HS-27A (cell line): ENCODE results near the gene FHIP2A.
"Not testable (repeated sequence)": the region's sequence is repeated elsewhere in the genome, so short reads cannot be mapped to it uniquely, and the experiment has no call there.

ENCODE experiments used
- DNase-seq: peaks from one replicate; pipeline ENCODE4 v3.0.0-alpha.2; 2012; ENCODE audit warnings: low read depth, missing footprints

Gene FHIP2A

GRCh38 chr10:114815791-114816190 is 5.8 kb upstream of the FHIP2A start:
- DNase-seq: no peak

- DNase-seq: no peak
Observed at GRCh38 chr10:114816308-114816707, 5.3 kb upstream of the FHIP2A start.

- no peak for DNase-seq
Observed at GRCh38 chr10:114819322-114819721, 2.3 kb upstream of the FHIP2A start.

DNA sequence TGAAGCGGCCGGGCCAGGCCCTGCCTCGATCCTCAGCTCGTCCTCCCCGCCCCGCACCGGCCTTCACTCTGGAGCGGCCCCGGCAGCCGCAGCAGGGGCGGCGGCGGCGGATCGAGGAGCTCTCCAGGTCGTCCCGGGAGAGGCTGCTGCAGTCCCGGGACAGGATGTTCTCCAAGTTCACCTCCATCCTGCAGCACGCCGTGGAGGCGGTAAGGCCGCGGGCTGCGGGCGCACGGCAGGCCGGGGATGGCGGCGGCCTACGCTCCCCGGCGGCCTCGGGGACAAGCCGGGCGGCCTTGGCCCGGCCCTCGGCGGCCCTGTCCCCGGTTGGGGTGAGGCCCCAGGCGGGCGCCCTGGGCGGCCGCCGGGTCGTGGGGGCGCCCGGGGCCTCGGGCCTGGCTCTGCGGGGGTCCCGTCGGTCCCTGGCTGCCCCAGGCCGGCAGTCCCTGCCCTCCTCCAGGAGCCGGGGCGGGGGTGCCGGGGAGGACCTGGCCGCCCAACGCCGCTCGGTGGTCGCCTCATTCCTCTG is 399 bp downstream of the FHIP2A start:
- no peak for DNase-seq

GRCh38 chr10:114822444-114823076 is 980 bp downstream of the FHIP2A start:
- DNase-seq: peak; percentile 33

- DNase-seq: no peak
Observed at GRCh38 chr10:114823077-114823463, 1.5 kb downstream of the FHIP2A start.

GRCh38 chr10:114824391-114824790 is 2.8 kb downstream of the FHIP2A start:
- DNase-seq: no peak

DNA sequence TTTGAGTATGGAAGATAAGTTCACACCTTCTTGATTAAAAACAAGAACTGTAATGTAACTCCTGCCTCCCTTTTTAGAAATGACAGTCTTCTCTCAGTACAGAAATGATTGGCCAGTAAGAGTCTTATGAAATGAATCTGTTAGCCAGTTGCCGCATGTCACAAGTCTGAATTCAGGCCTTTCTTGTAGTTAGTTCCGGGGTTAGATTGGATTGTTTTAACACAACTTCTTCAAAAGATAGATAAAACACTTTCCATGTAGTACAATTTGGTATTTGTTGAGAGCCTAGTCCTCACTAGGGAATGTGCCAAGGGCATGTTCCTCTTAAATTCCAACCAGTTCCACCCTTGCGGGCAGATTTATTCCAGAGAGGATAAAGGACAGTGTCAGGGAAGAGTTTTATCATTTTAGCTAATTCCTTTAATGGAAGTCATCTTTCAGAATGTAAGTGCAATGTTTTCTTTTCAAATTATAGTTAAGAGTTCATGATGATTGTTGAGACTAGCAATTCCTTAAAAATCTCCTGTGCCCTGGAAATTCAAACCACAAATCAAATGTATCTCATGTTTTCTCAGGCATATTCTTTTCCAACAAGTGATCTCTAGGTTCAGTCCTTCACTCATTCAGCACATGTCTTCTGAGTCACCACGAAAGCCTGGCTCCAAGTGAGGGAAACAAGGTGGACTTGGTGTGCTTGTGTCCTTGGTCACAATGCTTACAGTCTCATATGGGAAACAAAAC is 4.1 kb downstream of the FHIP2A start:
- peak; percentile 86 for DNase-seq

- DNase-seq: no peak
Observed at GRCh38 chr10:114829160-114829909, 7.8 kb downstream of the FHIP2A start.

DNA sequence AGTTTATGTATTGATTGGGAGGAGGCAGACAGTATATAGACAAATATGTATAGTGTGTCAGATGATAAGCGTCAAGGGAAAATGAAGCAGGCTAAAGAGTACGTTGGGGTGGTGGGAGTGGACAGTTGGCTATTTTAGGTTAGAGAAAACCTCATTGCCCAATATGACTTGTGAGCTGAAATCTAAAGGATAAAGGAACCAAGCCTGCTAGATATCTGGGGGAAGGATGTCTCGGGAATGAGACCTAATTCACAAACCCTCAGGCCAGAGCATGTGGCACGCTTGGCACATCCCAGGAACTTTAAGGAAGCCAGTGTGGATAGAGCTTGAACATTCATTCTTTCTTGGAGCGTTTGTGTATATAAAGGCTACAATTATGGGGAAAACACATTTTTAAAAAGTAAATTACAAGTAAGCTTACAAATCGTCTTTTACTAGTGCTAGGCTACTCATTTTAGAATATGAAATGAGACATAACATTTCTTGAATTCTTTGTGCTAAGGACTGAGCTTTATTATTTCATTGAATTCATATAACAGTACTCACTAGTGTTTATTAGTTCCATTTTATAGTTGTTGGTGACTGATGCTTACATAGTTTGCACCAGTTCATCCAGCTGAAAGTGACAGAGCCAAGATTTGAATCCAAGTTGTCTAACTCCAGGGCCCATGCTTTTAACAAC is 9.7 kb downstream of the FHIP2A start:
- DNase-seq: no peak

- DNase-seq: no peak
Observed at GRCh38 chr10:114837690-114838089, 16.1 kb downstream of the FHIP2A start.

DNA sequence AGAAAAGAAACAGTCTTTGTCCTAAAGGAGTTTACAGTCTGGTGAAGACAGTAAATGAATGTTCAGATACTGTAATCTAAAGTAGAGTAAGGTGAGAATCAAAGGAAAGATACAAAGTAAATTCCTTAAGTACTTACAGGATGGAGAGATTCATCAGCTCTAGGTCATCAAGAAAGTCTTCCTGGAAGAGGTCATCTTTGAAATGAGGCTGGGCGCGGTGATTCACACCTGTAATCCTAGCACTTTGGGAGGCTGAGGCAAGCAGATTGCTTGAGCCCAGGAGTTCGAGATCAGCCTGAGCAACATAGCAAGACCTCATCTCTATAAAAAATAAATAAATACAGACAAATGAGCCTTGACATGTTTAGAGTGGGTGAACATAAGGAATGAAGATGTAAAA is 18.3 kb downstream of the FHIP2A start:
- DNase-seq: no peak

DNA sequence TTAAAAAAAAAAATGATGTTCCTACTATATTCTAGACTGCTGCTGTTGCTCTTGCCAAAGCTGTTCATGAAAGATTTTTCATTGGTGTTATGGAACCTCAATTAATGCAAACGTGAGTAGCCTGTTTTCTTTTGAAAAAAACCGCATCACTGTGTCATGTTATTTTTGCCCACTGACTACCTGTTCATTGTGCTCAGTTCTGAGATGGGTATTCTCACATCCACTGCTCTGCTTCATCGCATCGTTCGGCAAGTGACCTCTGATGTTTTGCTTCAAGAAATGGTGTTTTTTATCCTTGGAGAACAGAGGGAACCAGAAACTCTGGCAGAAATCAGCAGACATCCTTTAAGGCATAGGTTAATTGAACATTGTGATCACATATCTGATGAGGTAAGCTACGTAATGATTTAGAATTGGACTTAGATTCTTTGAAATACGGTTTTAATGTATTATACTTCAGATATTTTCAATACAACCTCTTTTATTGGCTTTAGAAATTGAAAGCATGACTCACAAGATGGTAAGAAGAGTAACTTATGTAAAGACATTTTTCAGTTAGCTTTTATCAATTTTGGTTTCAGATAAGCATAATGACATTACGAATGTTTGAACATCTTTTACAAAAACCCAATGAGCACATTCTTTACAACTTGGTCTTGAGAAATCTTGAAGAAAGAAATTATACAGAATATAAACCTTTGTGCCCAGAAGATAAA is 24.6 kb downstream of the FHIP2A start:
- DNase-seq: no peak

- DNase-seq: not testable (repeated sequence)
Observed at GRCh38 chr10:114847517-114847916, 25.9 kb downstream of the FHIP2A start.

DNA sequence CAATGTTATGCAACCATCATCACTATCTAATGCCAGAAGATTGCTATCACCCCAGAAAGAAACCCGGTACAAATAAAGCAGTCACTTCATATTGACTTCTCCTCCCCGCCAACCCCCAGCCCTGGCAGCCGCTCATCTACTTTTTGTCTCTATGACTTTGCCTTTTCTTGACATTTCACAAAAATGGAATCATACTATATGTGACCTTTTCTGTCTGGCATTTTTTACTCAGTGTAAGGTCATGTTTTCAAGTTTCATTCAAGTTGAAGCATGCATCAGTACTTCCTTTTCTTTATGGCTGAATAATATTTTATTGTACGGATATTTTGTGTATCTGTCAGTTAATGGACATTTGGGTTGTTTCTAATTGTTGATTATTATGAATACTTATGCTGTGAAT is 28.1 kb downstream of the FHIP2A start:
- DNase-seq: no peak

GRCh38 chr10:114850126-114850525 is 28.5 kb downstream of the FHIP2A start:
- no peak for DNase-seq

- no peak for DNase-seq
Observed at GRCh38 chr10:114851336-114851735, 29.8 kb downstream of the FHIP2A start.

GRCh38 chr10:114852197-114852596 is 30.6 kb downstream of the FHIP2A start:
- no peak for DNase-seq

GRCh38 chr10:114854906-114855305 is 33.3 kb downstream of the FHIP2A start:
- DNase-seq: no peak

DNA sequence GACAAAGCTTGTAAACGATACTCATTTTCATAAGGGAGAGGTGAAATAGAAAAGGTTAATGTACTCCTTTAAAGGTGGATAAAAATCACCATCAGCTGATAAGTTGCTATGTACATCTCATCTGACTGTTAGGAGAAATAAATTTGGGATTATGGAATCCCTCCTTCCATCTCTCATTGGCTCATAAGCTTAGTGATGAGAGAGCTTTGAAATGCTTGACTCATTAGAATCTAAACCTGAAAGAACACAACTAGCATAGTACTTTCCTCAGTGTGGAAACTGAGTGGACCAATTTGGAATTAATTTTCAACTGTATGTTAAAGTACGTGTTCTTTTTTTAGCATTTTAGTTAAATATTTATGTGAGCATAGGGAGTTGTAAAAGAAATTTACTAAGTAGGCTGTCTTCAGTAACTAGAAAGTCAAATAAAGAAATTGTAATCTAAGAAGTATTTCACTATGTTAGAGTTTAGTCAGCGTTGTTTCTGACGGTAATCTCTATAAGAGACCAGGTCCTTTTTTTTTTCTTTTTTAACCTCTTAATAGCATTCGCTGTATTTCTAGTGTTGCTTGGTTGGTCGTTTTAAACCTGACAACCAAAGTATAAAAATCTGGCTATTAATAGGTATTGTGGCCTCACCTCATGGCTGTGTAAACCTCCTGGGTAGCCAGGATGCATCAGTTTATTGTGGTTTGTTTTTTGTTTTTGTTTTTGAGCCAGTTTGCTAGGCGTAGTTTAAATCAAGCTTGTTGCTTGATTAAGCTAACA is 34.4 kb downstream of the FHIP2A start:
- DNase-seq: peak; percentile 26
